ENCODE measurements around the gene RFX4.

DNA sequence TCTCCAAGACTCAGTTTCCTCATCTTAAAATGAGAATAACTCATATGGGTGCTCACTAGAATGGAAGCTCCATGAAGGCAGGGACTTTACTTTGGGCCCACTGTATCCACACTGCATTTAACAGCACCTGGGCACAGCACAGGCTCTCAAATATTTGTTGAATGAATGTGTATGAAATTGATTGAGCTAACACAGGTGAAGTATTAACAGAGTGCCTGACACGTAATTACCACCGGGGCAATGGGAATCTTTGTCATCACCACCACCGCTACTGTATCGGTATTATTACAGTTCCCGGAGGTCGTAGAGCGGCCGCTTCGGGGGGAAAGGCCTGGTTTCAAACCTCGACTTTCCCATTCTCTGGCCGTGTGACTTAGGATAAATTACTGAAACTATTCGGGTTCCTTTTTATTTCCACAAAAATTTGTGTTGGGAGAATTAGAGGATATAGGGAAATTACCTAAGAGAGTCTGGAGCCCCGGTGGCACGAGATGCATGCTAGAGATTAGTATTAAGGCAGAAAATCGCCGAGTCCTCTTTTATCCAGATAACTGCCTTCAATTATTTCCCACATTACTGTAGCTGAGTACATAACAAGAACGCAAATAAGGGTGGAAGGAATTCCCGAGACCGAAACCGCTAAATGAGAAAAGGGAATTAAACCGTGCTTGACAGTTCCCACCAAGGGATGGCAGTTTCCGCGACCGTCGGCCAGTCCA, 190.6 kb downstream of the RFX4 start:
- TF ChIP-seq, protein P1, sequence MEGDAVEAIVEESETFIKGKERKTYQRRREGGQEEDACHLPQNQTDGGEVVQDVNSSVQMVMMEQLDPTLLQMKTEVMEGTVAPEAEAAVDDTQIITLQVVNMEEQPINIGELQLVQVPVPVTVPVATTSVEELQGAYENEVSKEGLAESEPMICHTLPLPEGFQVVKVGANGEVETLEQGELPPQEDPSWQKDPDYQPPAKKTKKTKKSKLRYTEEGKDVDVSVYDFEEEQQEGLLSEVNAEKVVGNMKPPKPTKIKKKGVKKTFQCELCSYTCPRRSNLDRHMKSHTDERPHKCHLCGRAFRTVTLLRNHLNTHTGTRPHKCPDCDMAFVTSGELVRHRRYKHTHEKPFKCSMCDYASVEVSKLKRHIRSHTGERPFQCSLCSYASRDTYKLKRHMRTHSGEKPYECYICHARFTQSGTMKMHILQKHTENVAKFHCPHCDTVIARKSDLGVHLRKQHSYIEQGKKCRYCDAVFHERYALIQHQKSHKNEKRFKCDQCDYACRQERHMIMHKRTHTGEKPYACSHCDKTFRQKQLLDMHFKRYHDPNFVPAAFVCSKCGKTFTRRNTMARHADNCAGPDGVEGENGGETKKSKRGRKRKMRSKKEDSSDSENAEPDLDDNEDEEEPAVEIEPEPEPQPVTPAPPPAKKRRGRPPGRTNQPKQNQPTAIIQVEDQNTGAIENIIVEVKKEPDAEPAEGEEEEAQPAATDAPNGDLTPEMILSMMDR (conservative IDR thresholded peaks at IDR 0.05; ENCODE audit: low read length), result no peak
- TF ChIP-seq EZH2phosphoT487 (IDR thresholded peaks at IDR 0.05; ENCODE audit: borderline replicate concordance, low read depth, low read length), result no peak
